H9 (cell line): ENCODE measurements around the gene CDH22. TPM values are rescaled to one million over a fixed set of nuclear protein-coding genes. Genes with fewer than 3 reads are reported as not detected.

Experiments
- DNase-seq: peaks from one replicate; pipeline ENCODE4 v3.0.0-alpha.2; 2017
- H2AFZ ChIP-seq: one replicate; pipeline ENCODE4 v1.6.1; 2013; ENCODE audit warnings: mild to moderate bottlenecking, low read length, control low read depth, moderate library complexity
- H2AK5ac ChIP-seq: 2 replicates; pipeline ENCODE4 v1.6.1; 2013; ENCODE audit warnings: low read length, control low read depth, mixed read lengths; ENCODE audit not compliant: insufficient read length
- H2BK120ac ChIP-seq: one replicate; pipeline ENCODE4 v1.6.1; 2013; ENCODE audit warnings: low read depth, mild to moderate bottlenecking, low read length, control low read depth, inconsistent platforms; ENCODE audit not compliant: poor library complexity, severe bottlenecking
- H2BK12ac ChIP-seq: 2 replicates; pipeline ENCODE4 v1.6.1; 2013; ENCODE audit warnings: low read length, control low read depth, mixed read lengths, low read depth; ENCODE audit not compliant: insufficient read length
- H2BK15ac ChIP-seq: 2 replicates; pipeline ENCODE4 v1.6.1; 2013; ENCODE audit warnings: low read depth, low read length, control low read depth
- H2BK20ac ChIP-seq: one replicate; pipeline ENCODE4 v1.6.1; 2013; ENCODE audit warnings: low read depth, mild to moderate bottlenecking, low read length, control low read depth, inconsistent platforms; ENCODE audit not compliant: poor library complexity, severe bottlenecking
- H2BK5ac ChIP-seq: 2 replicates; pipeline ENCODE4 v1.6.1; 2013; ENCODE audit warnings: low read length, control low read depth, mixed read lengths; ENCODE audit not compliant: insufficient read length
- H3K14ac ChIP-seq: 2 replicates; pipeline ENCODE4 v1.6.1; 2013; ENCODE audit warnings: low read length, control low read depth; ENCODE audit not compliant: insufficient read depth
- H3K18ac ChIP-seq: 2 replicates; pipeline ENCODE4 v1.6.1; 2013; ENCODE audit warnings: low read depth, mild to moderate bottlenecking, mixed read lengths, low read length, control low read depth; ENCODE audit not compliant: insufficient read length
- H3K23ac ChIP-seq: 2 replicates; pipeline ENCODE4 v1.6.1; 2013; ENCODE audit warnings: low read length, control low read depth, mixed read lengths, low read depth; ENCODE audit not compliant: insufficient read length
- H3K23me2 ChIP-seq: 2 replicates; pipeline ENCODE4 v1.6.1; 2013; ENCODE audit warnings: low read depth, mild to moderate bottlenecking, mixed read lengths, low read length, control low read depth; ENCODE audit not compliant: insufficient read length, poor library complexity, severe bottlenecking
- H3K27ac ChIP-seq: 2 replicates; pipeline ENCODE4 v1.5.1; 2013; ENCODE audit warnings: low read length, control low read depth, mixed read lengths, low read depth; ENCODE audit not compliant: insufficient read length
- H3K27me3 ChIP-seq: 2 replicates; pipeline ENCODE4 v1.6.1; 2013; ENCODE audit warnings: low read length, control low read depth, inconsistent platforms; ENCODE audit not compliant: insufficient read depth
- H3K4ac ChIP-seq: 2 replicates; pipeline ENCODE4 v1.6.1; 2013; ENCODE audit warnings: low read depth, mild to moderate bottlenecking, control low read depth, inconsistent platforms, low read length, moderate library complexity
- H3K4me1 ChIP-seq: 2 replicates; pipeline ENCODE4 v1.6.1; 2013; ENCODE audit warnings: low read length, control low read depth, inconsistent platforms; ENCODE audit not compliant: insufficient read depth
- H3K4me2 ChIP-seq: 2 replicates; pipeline ENCODE4 v1.6.1; 2013; ENCODE audit warnings: low read length, control low read depth, mixed read lengths; ENCODE audit not compliant: insufficient read length, insufficient read depth
- H3K56ac ChIP-seq: 2 replicates; pipeline ENCODE4 v1.6.1; 2013; ENCODE audit warnings: low read depth, mild to moderate bottlenecking, mixed read lengths, low read length, control low read depth; ENCODE audit not compliant: insufficient read length
- H3K79me1 ChIP-seq: 2 replicates; pipeline ENCODE4 v1.6.1; 2013; ENCODE audit warnings: low read depth, mild to moderate bottlenecking, moderate library complexity, low read length, control low read depth, inconsistent platforms; ENCODE audit not compliant: insufficient read depth, poor library complexity, severe bottlenecking
- H3K79me2 ChIP-seq: 2 replicates; pipeline ENCODE4 v1.6.1; 2013; ENCODE audit warnings: low read length, control low read depth, inconsistent platforms; ENCODE audit not compliant: insufficient read depth
- H3K9ac ChIP-seq: 2 replicates; pipeline ENCODE4 v1.6.1; 2013; ENCODE audit warnings: low read length, control low read depth, mixed read lengths; ENCODE audit not compliant: insufficient read length; ENCODE audit errors: extremely low read depth
- H3K9me3 ChIP-seq: one replicate; pipeline ENCODE4 v1.6.1; 2013; ENCODE audit warnings: low read depth, low read length, inconsistent platforms; ENCODE audit not compliant: control insufficient read depth
- H3T11ph ChIP-seq: one replicate; pipeline ENCODE4 v1.6.1; 2013; ENCODE audit warnings: mild to moderate bottlenecking, low read length, control low read depth, inconsistent platforms
- H4K20me1 ChIP-seq: one replicate; pipeline ENCODE4 v1.6.1; 2013; ENCODE audit not compliant: control insufficient read depth, insufficient read length, insufficient read depth
- H4K5ac ChIP-seq: 2 replicates; pipeline ENCODE4 v1.6.1; 2013; ENCODE audit warnings: low read depth, mild to moderate bottlenecking, mixed read lengths, low read length, control low read depth; ENCODE audit not compliant: insufficient read length
- H4K8ac ChIP-seq: replicated peaks from 2 replicates; pipeline ENCODE4 v1.6.1; 2013; ENCODE audit warnings: low read length, control low read depth, mixed read lengths, low read depth; ENCODE audit not compliant: insufficient read length
- H4K91ac ChIP-seq: 2 replicates; pipeline ENCODE4 v1.6.1; 2013; ENCODE audit warnings: low read depth, mild to moderate bottlenecking, moderate library complexity, mixed read lengths, low read length, control low read depth; ENCODE audit not compliant: insufficient read length
- H3K27ac Mint-ChIP-seq, 3 experiments: 2 replicates in 2 of 3; 3 replicates in 1 of 3; pipeline ENCODE4 v1.8.0; 2020 to 2021; ENCODE audit warnings: mixed read lengths in 3 of 3, mild to moderate bottlenecking in 1 of 3, moderate library complexity in 1 of 3
- H3K27me3 Mint-ChIP-seq: 2 replicates; pipeline ENCODE4 v1.8.0; 2021; ENCODE audit warnings: low read depth, mild to moderate bottlenecking, moderate library complexity, mixed read lengths
- H3K36me3 Mint-ChIP-seq, 3 experiments: 2 replicates in 2 of 3; 3 replicates in 1 of 3; pipeline ENCODE4 v1.8.0; 2020 to 2021; ENCODE audit warnings: low read depth in 3 of 3, mixed read lengths in 3 of 3; ENCODE audit not compliant: insufficient read depth in 1 of 3
- H3K4me1 Mint-ChIP-seq, 2 experiments: 2 replicates each; pipeline ENCODE4 v1.8.0; 2020; ENCODE audit warnings: mixed read lengths in 2 of 2
- H3K4me3 Mint-ChIP-seq, 2 experiments: 2 replicates in 1 of 2; 3 replicates in 1 of 2; pipeline ENCODE4 v1.8.0; 2020 to 2021; ENCODE audit warnings: mild to moderate bottlenecking in 2 of 2, mixed read lengths in 2 of 2, moderate library complexity in 1 of 2
- H3K9me3 Mint-ChIP-seq, 2 experiments: 2 replicates in 1 of 2; 3 replicates in 1 of 2; pipeline ENCODE4 v1.8.0; 2020; ENCODE audit warnings: mild to moderate bottlenecking in 2 of 2, mixed read lengths in 2 of 2, moderate library complexity in 1 of 2
- WGBS: extraction: QIAGEN DNeasy Blood & Tissue Kit; methylation state at CpG from one replicate; pipeline ENCODE4 v1.1.7; 2013; ENCODE audit warnings: missing lambda C conversion rate, low lambda C conversion rate, mixed read lengths; ENCODE audit not compliant: insufficient read length; ENCODE audit errors: extremely low coverage; 5-methylcytosine and 5-hydroxymethylcytosine counted together
- total RNA-seq: library from RNA; stranded (reverse); gene quantifications from 2 replicates; pipeline ENCODE4 v1.2.1, GENCODE V29; 2021
- TF ChIP-seq, protein P1 (sequence below): fragments of 200-600 bp; sonication (generic); conservative IDR thresholded peaks from 3 replicates; pipeline ENCODE4 v1.8.0; 2021; ENCODE audit warnings: antibody characterized with exemption, mild to moderate bottlenecking

The CDH22 gene
- total RNA-seq, 1 experiment from 2014 or later = not detected

DNA sequence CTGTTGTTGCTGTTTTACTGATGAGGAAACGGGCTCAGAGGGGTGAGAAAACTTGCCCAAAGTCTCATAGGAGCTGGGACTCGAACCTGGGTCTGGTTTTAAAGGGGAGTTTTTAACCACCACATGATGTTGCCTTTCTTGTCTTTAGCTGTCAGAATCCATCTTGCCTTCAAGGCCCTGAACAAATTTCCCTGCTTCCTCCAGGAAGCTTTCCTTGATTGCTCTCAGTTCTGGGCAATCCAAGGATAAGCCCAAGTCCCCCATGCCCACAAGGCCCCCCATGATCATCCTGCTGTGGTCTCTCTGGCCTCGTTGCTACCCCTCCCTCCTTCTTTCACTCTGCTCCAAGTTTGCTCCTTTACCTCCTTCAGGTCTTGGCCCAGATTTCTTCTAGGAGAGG, 116.7 kb downstream of the CDH22 start:
- Mint-ChIP-seq H3K27me3 (peaks cover 22% of the 10 kb centered on the region), H3K27ac (no peak overlapping the region), H3K4me1 (peaks cover 0 to 24% of the 10 kb centered on the region in 2 experiments; a peak in 2 of 4 replicates), H3K9me3 (no peaks in the 10 kb centered on the region; a peak in 2 of 5 replicates), H3K36me3 (no peaks in the 10 kb centered on the region), H3K4me3 (no peak overlapping the region)
- Histone ChIP-seq H2BK12ac (no peak overlapping the region), H3K4ac (no peak overlapping the region), H3K27ac (no peak overlapping the region), H3K9ac (no peak overlapping the region), H3K79me1 (no peaks in the 10 kb centered on the region), H2BK120ac (no peak overlapping the region), H3K4me2 (no peak overlapping the region), H2BK15ac (no peak overlapping the region), H2BK20ac (no peak overlapping the region), H4K5ac (no peak overlapping the region), H3K56ac (no peak overlapping the region), H4K8ac (no peak overlapping the region), H3K27me3 (no peaks in the 10 kb centered on the region; the same call in 1 of the 2 replicates), H3K23ac (no peak overlapping the region), H3T11ph (no peak overlapping the region), H2BK5ac (no peak overlapping the region), H3K23me2 (no peaks in the 10 kb centered on the region), H3K79me2 (no peaks in the 10 kb centered on the region), H2AFZ (no peak overlapping the region), H3K18ac (no peak overlapping the region), H2AK5ac (no peak overlapping the region), H3K4me1 (no peaks in the 10 kb centered on the region), H3K9me3 (no peaks in the 10 kb centered on the region), H4K20me1 (no peaks in the 10 kb centered on the region), H3K14ac (no peak overlapping the region), H4K91ac (no peak overlapping the region)
- TF ChIP-seq, protein P1, sequence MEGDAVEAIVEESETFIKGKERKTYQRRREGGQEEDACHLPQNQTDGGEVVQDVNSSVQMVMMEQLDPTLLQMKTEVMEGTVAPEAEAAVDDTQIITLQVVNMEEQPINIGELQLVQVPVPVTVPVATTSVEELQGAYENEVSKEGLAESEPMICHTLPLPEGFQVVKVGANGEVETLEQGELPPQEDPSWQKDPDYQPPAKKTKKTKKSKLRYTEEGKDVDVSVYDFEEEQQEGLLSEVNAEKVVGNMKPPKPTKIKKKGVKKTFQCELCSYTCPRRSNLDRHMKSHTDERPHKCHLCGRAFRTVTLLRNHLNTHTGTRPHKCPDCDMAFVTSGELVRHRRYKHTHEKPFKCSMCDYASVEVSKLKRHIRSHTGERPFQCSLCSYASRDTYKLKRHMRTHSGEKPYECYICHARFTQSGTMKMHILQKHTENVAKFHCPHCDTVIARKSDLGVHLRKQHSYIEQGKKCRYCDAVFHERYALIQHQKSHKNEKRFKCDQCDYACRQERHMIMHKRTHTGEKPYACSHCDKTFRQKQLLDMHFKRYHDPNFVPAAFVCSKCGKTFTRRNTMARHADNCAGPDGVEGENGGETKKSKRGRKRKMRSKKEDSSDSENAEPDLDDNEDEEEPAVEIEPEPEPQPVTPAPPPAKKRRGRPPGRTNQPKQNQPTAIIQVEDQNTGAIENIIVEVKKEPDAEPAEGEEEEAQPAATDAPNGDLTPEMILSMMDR = no peak
- no CpG with 5 or more reads among the region's 3 CpGs for WGBS
- DNase-seq = no peak
